CD4-positive, alpha-beta T cell (primary cell): ENCODE measurements around the gene BEGAIN. TPM values are rescaled to one million over a fixed set of nuclear protein-coding genes. Genes with fewer than 3 reads are reported as not detected.

Source experiments
- ATAC-seq: fragments of 200-7000 bp; cut with Tn5 transposase; one replicate; pipeline ENCODE4 v1.10.0; 2022; ENCODE audit warnings: mild to moderate bottlenecking; ENCODE audit not compliant: poor library complexity
- CTCF ChIA-PET: fragments of 350-600 bp; sonication (Branson Sonifier 250); formaldehyde crosslinking; loops from one replicate; lab custom pipeline; 2021; ENCODE audit warnings: antibody characterized with exemption, inconsistent platforms; lab: Charles Lee
- POLR2A ChIA-PET: fragments of 350-600 bp; sonication (Branson Sonifier 250); formaldehyde crosslinking; loops from one replicate; lab custom pipeline; 2021; ENCODE audit warnings: antibody characterized with exemption, inconsistent platforms; lab: Charles Lee
- DNase-seq, 14 experiments: peaks; one replicate each; pipeline ENCODE4 v3.0.0-alpha.2; 2013 to 2020; ENCODE audit warnings: mixed read lengths in 2 of 14
- H3K27ac ChIP-seq, 2 donors: one replicate each; pipeline versions ENCODE4 v1.5.1 to v1.7.0; 2013; ENCODE audit warnings: low read length in 2 of 2, low read depth in 1 of 2, mild to moderate bottlenecking in 1 of 2
- H3K27me3 ChIP-seq, 2 experiments: 1 replicate in 1 of 2; 2 replicates in 1 of 2; pipeline versions ENCODE4 v1.6.1 to v1.7.0; 2013; ENCODE audit warnings: low read length in 2 of 2, control low read depth in 1 of 2, mild to moderate bottlenecking in 1 of 2, moderate library complexity in 1 of 2; ENCODE audit not compliant: insufficient read depth in 2 of 2, control insufficient read depth in 1 of 2
- H3K36me3 ChIP-seq: one replicate; pipeline ENCODE4 v1.6.1; 2013; ENCODE audit warnings: low read length, control low read depth; ENCODE audit not compliant: insufficient read depth
- H3K4me1 ChIP-seq: one replicate; pipeline ENCODE4 v1.6.1; 2013; ENCODE audit warnings: low read length, control low read depth; ENCODE audit not compliant: insufficient read depth
- H3K4me3 ChIP-seq: one replicate; pipeline ENCODE4 v1.5.1; 2013; ENCODE audit warnings: mild to moderate bottlenecking, low read length, moderate library complexity
- H3K9me3 ChIP-seq, 2 experiments: 1 replicate in 1 of 2; 2 replicates in 1 of 2; pipeline versions ENCODE4 v1.6.1 to v1.7.0; 2013; ENCODE audit warnings: low read length in 2 of 2, mild to moderate bottlenecking in 2 of 2, control low read depth in 1 of 2, moderate library complexity in 1 of 2; ENCODE audit not compliant: control insufficient read depth in 1 of 2, insufficient read depth in 1 of 2
- H3K27ac Mint-ChIP-seq: one replicate; pipeline ENCODE4 v1.8.0; 2020; ENCODE audit warnings: mixed read lengths
- H3K27me3 Mint-ChIP-seq: one replicate; pipeline ENCODE4 v1.8.0; 2021; ENCODE audit warnings: mixed read lengths
- H3K36me3 Mint-ChIP-seq: one replicate; pipeline ENCODE4 v1.8.0; 2021; ENCODE audit warnings: low read depth, mixed read lengths
- H3K4me1 Mint-ChIP-seq: one replicate; pipeline ENCODE4 v1.8.0; 2021; ENCODE audit warnings: low read depth, mixed read lengths
- H3K4me3 Mint-ChIP-seq: one replicate; pipeline ENCODE4 v1.8.0; 2020; ENCODE audit warnings: mild to moderate bottlenecking, mixed read lengths
- H3K9me3 Mint-ChIP-seq: one replicate; pipeline ENCODE4 v1.8.0; 2020; ENCODE audit warnings: mixed read lengths
- CTCF ChIP-seq: fragments of 200-600 bp; IDR thresholded peaks from one replicate; pipeline ENCODE4 v1.8.0; 2022; ENCODE audit warnings: antibody characterized with exemption, mild to moderate bottlenecking
- intact Hi-C, 2 experiments: fragments of 100-400 bp; cut with DNase I in 1 of 2; cut with micrococcal nuclease in 1 of 2; formaldehyde crosslinking; loops; one replicate each; pipeline versions ENCODE4 v1.15.1 to v1.9.0; 2023 to 2025; cut with DNase I, micrococcal nuclease
- total RNA-seq, 174 experiments: library from RNA in 2 of 174; stranded (reverse) in 2 of 174; gene quantifications; one replicate each; pipeline ENCODE4 v1.2.3 and lab custom pipeline; 2021 to 2026

BEGAIN gene
- total RNA-seq, 2 experiments from 2014 or later = 1.5 to 2.0 TPM

- H3K36me3 ChIP-seq = no peaks in the 10 kb centered on the region
- no peak overlapping the region for H3K27ac ChIP-seq
- POLR2A ChIA-PET = no interaction called here
- DNase-seq (no peak), ATAC-seq (no peak)
- H3K27me3 ChIP-seq = peaks cover 18 to 21% of the 10 kb centered on the region in 2 experiments
- Mint-ChIP-seq H3K4me3 (no peak overlapping the region), H3K9me3 (no peaks in the 10 kb centered on the region), H3K4me1 (no peaks in the 10 kb centered on the region), H3K27me3 (peaks cover 35% of the 10 kb centered on the region), H3K27ac (no peak overlapping the region), H3K36me3 (no peaks in the 10 kb centered on the region)
- no peak for TF ChIP-seq CTCF
- intact Hi-C loops = no loop called here
- CTCF ChIA-PET = no interaction called here
- H3K4me3 ChIP-seq = no peak overlapping the region
- peaks cover 0 to 12% of the 10 kb centered on the region in 2 experiments for H3K9me3 ChIP-seq
- H3K4me1 ChIP-seq = peaks cover 17% of the 10 kb centered on the region
Measured at GRCh38 chr14:100573757-100574641, 13.2 kb downstream of the BEGAIN start.

GRCh38 chr14:100573002-100573756 is 14.0 kb downstream of the BEGAIN start:
- H3K4me1 ChIP-seq = peaks cover 21% of the 10 kb centered on the region
- intact Hi-C loops = no loop called here
- Mint-ChIP-seq H3K27ac (no peak overlapping the region), H3K4me3 (no peak overlapping the region), H3K36me3 (no peaks in the 10 kb centered on the region), H3K27me3 (peaks cover 35% of the 10 kb centered on the region), H3K4me1 (no peaks in the 10 kb centered on the region), H3K9me3 (no peaks in the 10 kb centered on the region)
- no peak for DNase-seq
- peaks cover 23 to 24% of the 10 kb centered on the region in 2 experiments for H3K27me3 ChIP-seq
- peaks cover 0 to 12% of the 10 kb centered on the region in 2 experiments for H3K9me3 ChIP-seq
- TF ChIP-seq CTCF = no peak
- H3K36me3 ChIP-seq = no peaks in the 10 kb centered on the region
- CTCF ChIA-PET = no interaction called here
- POLR2A ChIA-PET = no interaction called here
- H3K27ac ChIP-seq = no peak overlapping the region
- H3K4me3 ChIP-seq = no peak overlapping the region
- no peak for ATAC-seq

DNA sequence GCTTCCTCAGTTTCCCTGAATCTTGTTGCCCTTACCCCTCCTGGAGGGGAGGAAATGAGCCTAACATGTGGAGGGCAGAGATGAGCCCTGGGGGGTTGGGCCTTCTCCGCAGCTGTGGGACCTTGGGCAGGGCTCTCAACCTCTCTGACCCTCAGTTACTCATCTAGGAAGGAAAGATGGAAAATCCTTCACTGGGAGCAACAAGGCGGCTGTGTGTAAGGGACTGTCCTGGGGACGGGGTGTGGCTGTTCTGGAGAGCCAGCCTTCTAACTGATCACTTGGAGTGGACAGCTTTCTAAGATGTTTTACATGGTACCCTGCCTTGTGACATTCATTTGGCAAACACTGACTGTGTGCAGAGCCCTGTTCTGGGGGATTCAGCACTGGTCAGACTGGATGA is 14.7 kb downstream of the BEGAIN start:
- ChIA-PET POLR2A (no interaction called here), CTCF (no interaction called here)
- Histone ChIP-seq H3K27ac (no peak overlapping the region), H3K9me3 (peaks cover 0 to 12% of the 10 kb centered on the region in 2 experiments), H3K27me3 (peaks cover 25% of the 10 kb centered on the region in 2 experiments), H3K36me3 (no peaks in the 10 kb centered on the region), H3K4me3 (no peak overlapping the region), H3K4me1 (peaks cover 22% of the 10 kb centered on the region)
- Mint-ChIP-seq H3K9me3 (no peaks in the 10 kb centered on the region), H3K4me1 (no peaks in the 10 kb centered on the region), H3K27me3 (peaks cover 35% of the 10 kb centered on the region), H3K4me3 (no peak overlapping the region), H3K36me3 (no peaks in the 10 kb centered on the region), H3K27ac (no peak overlapping the region)
- intact Hi-C loops = no loop called here
- no peak for DNase-seq
- ATAC-seq = no peak
- no peak for TF ChIP-seq CTCF
